OCI-LY7 (cell line): ENCODE measurements around the gene RPUSD1.

Experiments used
- EZH2phosphoT487 ChIP-seq: fragments of 200-600 bp; sonication (generic); IDR thresholded peaks from 2 replicates; pipeline ENCODE4 v1.6.1; 2018; ENCODE audit warnings: low read depth, borderline replicate concordance, mild to moderate bottlenecking, mixed run types, antibody characterized with exemption, low read length, moderate library complexity, mixed read lengths
- TF ChIP-seq, protein P1 (sequence below): fragments of 200-600 bp; sonication (generic); conservative IDR thresholded peaks from 2 replicates; pipeline ENCODE4 v1.5.1; 2014; ENCODE audit warnings: mild to moderate bottlenecking, antibody characterized with exemption, low read length, moderate library complexity, mixed read lengths

DNA sequence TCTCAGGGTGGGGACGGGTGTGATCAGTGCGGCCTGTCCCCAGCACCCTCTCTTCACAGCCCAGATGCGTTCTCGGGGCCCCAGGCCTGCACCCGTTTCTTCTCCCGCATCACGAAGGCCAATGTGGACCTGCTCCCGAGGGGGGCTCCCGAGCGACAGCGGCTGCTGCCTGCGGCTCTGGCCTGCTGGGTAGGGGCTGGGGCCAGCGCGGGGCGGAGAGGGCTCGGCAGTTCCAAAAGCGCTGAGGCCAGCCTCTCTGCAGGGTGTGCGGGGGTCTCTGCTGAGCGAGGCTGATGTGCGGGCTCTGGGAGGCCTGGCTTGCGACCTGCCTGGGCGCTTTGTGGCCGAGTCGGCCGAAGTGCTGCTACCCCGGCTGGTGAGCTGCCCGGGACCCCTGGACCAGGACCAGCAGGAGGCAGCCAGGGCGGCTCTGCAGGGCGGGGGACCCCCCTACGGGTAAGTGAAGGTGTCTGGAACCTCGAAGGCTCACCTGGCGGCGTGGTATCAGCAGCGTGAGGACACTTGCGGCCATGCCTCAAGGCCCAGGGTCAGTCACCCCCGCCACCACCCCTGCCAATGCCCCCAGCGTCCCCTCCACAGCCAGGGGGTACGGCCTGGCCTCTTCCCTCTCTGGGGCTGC lies 23.2 kb downstream of the RPUSD1 start:
- TF ChIP-seq, protein P1, sequence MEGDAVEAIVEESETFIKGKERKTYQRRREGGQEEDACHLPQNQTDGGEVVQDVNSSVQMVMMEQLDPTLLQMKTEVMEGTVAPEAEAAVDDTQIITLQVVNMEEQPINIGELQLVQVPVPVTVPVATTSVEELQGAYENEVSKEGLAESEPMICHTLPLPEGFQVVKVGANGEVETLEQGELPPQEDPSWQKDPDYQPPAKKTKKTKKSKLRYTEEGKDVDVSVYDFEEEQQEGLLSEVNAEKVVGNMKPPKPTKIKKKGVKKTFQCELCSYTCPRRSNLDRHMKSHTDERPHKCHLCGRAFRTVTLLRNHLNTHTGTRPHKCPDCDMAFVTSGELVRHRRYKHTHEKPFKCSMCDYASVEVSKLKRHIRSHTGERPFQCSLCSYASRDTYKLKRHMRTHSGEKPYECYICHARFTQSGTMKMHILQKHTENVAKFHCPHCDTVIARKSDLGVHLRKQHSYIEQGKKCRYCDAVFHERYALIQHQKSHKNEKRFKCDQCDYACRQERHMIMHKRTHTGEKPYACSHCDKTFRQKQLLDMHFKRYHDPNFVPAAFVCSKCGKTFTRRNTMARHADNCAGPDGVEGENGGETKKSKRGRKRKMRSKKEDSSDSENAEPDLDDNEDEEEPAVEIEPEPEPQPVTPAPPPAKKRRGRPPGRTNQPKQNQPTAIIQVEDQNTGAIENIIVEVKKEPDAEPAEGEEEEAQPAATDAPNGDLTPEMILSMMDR = no peak
- TF ChIP-seq EZH2phosphoT487 = no peak
